K562 (cell line): ENCODE measurements around the gene RDH8.

Experiments
- NFE2L1 ChIP-seq: fragments of 450-650 bp; IDR thresholded peaks from 2 replicates; pipeline ENCODE4 v1.6.1; 2016; ENCODE audit warnings: missing genetic modification characterization, low read depth, mild to moderate bottlenecking, missing compliant biosample characterization, moderate library complexity, borderline replicate concordance
- TF ChIP-seq, protein P1 (sequence below): sonication (generic); formaldehyde crosslinking; IDR thresholded peaks from 2 replicates; pipeline ENCODE4 v1.8.1; 2023; ENCODE audit warnings: mild to moderate bottlenecking, missing genetic modification reagents

DNA sequence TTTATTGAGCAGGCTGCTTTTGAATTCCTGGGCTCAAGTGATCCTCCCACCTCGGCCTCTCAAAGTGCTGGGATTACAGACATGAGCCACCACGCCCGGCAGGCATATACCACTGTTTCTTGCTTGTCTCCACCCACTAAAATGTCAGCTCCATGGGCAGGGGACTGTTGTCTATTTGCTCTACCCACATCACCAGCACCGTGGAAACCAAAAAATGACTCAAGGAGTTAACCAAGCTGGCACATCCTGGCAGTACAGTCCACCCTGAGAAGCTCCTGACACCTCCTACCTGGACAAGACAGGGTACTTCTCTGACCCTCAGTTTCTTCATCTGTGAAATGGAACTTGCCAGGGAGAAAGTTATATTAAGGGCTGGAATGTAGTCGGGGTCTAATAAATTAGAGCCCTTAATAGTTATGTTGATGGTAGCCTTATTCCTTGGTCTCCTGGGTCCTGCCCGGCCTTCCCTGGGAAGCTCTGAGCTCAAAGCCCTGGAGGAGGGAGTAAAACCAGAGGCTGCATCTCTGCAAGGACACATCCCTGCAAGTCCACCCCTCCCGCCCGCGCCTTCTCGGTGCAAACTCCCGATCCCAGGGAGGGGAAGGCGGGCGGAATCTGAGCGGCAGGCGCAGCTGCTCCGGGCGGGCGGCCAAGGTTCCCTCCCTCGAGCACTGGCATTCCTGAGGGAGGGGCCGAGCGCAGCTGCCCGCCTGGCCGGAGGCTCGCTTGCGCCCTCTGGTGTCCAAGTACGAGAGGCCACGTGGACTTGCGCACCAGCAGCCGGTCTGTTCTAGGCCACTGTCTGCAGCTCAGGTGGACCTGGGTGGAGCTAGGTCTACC is 14.1 kb downstream of the RDH8 start:
- TF ChIP-seq NFE2L1 (tag) = no peak
- TF ChIP-seq, protein P1, sequence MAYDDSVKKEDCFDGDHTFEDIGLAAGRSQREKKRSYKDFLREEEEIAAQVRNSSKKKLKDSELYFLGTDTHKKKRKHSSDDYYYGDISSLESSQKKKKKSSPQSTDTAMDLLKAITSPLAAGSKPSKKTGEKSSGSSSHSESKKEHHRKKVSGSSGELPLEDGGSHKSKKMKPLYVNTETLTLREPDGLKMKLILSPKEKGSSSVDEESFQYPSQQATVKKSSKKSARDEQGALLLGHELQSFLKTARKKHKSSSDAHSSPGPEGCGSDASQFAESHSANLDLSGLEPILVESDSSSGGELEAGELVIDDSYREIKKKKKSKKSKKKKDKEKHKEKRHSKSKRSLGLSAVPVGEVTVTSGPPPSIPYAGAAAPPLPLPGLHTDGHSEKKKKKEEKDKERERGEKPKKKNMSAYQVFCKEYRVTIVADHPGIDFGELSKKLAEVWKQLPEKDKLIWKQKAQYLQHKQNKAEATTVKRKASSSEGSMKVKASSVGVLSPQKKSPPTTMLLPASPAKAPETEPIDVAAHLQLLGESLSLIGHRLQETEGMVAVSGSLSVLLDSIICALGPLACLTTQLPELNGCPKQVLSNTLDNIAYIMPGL = 0 out of 2 replicates have a peak, but pooled peaks have one; percentile 42
